ENCODE results near the gene IL12A. TPM values are rescaled to one million over a fixed set of nuclear protein-coding genes. Genes with fewer than 3 reads are reported as not detected.

The IL12A gene
- total RNA-seq, 2 donors from 2014 or later: not detected

- Histone ChIP-seq H3K4me1 (ENCODE audit: control insufficient read depth in 1 of 2, low read depth in 2 of 2) (no peaks in the 10 kb centered on the region), H3K27ac (no peak overlapping the region), H3K27me3 (replicated peaks; ENCODE audit: insufficient read depth) (no peaks in the 10 kb centered on the region), H3K9me3 (no peaks in the 10 kb centered on the region), H3K36me3 (no peaks in the 10 kb centered on the region), H3K4me3 (no peak overlapping the region)
- TF ChIP-seq, protein P1, sequence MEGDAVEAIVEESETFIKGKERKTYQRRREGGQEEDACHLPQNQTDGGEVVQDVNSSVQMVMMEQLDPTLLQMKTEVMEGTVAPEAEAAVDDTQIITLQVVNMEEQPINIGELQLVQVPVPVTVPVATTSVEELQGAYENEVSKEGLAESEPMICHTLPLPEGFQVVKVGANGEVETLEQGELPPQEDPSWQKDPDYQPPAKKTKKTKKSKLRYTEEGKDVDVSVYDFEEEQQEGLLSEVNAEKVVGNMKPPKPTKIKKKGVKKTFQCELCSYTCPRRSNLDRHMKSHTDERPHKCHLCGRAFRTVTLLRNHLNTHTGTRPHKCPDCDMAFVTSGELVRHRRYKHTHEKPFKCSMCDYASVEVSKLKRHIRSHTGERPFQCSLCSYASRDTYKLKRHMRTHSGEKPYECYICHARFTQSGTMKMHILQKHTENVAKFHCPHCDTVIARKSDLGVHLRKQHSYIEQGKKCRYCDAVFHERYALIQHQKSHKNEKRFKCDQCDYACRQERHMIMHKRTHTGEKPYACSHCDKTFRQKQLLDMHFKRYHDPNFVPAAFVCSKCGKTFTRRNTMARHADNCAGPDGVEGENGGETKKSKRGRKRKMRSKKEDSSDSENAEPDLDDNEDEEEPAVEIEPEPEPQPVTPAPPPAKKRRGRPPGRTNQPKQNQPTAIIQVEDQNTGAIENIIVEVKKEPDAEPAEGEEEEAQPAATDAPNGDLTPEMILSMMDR (IDR thresholded peaks at IDR 0.05): no peak
- DNase-seq (ENCODE audit: low spot score) (no peak), ATAC-seq (ENCODE audit: insufficient number of reproducible peaks, low FRiP score, low read depth) (no peak)
Observed at GRCh38 chr3:160027541-160028195, 39.0 kb downstream of the IL12A start.

GRCh38 chr3:160035757-160036156 is 47.1 kb downstream of the IL12A start:
- DNase-seq (ENCODE audit: low spot score) (no peak), ATAC-seq (ENCODE audit: insufficient number of reproducible peaks, low FRiP score, low read depth) (no peak)
- Histone ChIP-seq H3K36me3 (no peaks in the 10 kb centered on the region), H3K27me3 (replicated peaks; ENCODE audit: insufficient read depth) (no peaks in the 10 kb centered on the region), H3K27ac (no peak overlapping the region), H3K9me3 (no peaks in the 10 kb centered on the region), H3K4me1 (ENCODE audit: control insufficient read depth in 1 of 2, low read depth in 2 of 2) (peaks cover 2 to 7% of the 10 kb centered on the region in 2 donors), H3K4me3 (no peak overlapping the region)
- TF ChIP-seq, protein P1 (IDR thresholded peaks at IDR 0.05): no peak

DNA sequence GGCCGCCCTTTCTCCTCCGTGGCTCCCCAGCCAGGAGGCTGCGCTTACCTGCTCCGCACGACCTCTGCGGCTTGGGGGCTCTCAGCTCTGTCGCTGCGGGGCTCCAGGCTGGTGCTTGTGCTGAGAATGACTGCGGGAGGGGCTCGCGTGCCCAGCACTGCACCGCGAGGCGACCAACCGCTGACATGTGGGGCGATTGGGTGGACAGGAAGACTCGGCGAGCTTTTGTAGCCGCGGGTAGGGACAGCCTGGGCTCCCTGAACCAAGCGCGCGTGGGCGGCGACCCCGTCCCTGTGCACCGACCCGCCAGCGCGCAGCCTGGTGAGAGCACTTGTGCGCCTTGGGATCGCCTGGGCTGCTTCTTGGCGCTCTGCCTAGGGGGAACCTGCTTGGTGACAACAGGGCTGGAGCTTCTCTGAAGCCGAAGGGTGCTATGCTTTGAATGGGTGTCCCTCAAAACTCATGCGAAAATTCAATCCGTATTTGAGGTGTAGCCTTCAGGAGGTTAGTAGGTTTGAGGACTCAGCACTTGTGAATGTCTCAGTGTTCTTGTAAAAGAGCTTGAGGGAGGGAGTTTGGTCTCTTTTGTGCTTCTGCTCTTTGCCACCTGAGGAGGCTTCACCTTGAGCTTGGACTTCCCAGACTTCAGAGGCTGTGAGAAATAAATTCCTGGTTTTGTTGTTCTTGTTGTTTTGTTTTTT is 50.4 kb downstream of the IL12A start:
- ATAC-seq (ENCODE audit: insufficient number of reproducible peaks, low FRiP score, low read depth): no peak
- Histone ChIP-seq H3K36me3 (no peaks in the 10 kb centered on the region), H3K27me3 (replicated peaks; ENCODE audit: insufficient read depth) (no peaks in the 10 kb centered on the region), H3K27ac (no peak overlapping the region), H3K4me1 (ENCODE audit: control insufficient read depth in 1 of 2, low read depth in 2 of 2) (peaks cover 2 to 7% of the 10 kb centered on the region in 2 donors), H3K9me3 (no peaks in the 10 kb centered on the region), H3K4me3 (peak overlapping the region; percentile 66)
- TF ChIP-seq, protein P1 (IDR thresholded peaks at IDR 0.05): no peak
- DNase-seq (ENCODE audit: low spot score): no peak

DNA sequence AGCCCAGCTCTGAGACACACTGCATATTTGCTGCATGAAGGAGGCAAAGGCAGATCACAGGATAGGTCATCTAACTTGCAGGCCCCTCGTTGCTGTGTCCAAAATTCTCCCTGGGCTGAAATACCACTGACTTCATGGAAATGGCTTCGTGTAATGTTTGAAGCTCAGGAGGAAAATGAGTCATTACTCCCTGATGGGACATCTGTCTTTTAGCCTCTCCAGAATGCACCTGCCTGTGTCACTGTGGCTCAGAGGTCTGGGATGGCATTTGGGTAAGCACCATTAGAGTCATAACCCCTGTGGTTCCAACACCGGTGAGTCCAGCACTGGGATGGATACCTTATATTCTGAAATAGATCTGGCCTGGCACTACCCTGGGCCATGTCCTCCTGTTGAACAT is 51.5 kb downstream of the IL12A start:
- H3K9me3 ChIP-seq: no peaks in the 10 kb centered on the region
- H3K36me3 ChIP-seq: no peaks in the 10 kb centered on the region
- no peaks in the 10 kb centered on the region for H3K27me3 ChIP-seq (replicated peaks; ENCODE audit: insufficient read depth)
- no peak overlapping the region for H3K27ac ChIP-seq
- DNase-seq (ENCODE audit: low spot score): no peak
- no peak for ATAC-seq (ENCODE audit: insufficient number of reproducible peaks, low FRiP score, low read depth)
- TF ChIP-seq, protein P1 (IDR thresholded peaks at IDR 0.05): no peak
- peaks cover 2 to 7% of the 10 kb centered on the region in 2 donors for H3K4me1 ChIP-seq (ENCODE audit: control insufficient read depth in 1 of 2, low read depth in 2 of 2)
- no peak overlapping the region for H3K4me3 ChIP-seq

- TF ChIP-seq, protein P1 (IDR thresholded peaks at IDR 0.05): no peak
- Histone ChIP-seq H3K27me3 (replicated peaks; ENCODE audit: insufficient read depth) (no peaks in the 10 kb centered on the region), H3K27ac (no peak overlapping the region), H3K4me1 (ENCODE audit: control insufficient read depth in 1 of 2, low read depth in 2 of 2) (peaks cover 2 to 7% of the 10 kb centered on the region in 2 donors), H3K36me3 (no peaks in the 10 kb centered on the region), H3K9me3 (no peaks in the 10 kb centered on the region), H3K4me3 (no peak overlapping the region)
- DNase-seq (ENCODE audit: low spot score) (no peak), ATAC-seq (ENCODE audit: insufficient number of reproducible peaks, low FRiP score, low read depth) (no peak)
Observed at GRCh38 chr3:160041465-160041864, 52.8 kb downstream of the IL12A start.
